K562 (cell line): ENCODE data around the gene ASB13. TPM values are rescaled to one million over a fixed set of nuclear protein-coding genes. Genes with fewer than 3 reads are reported as not detected.

ENCODE experiments used
- ATAC-seq: fragments of 200-7000 bp; cut with Tn5 transposase; 3 replicates; pipeline ENCODE4 v1.9.1; 2020; ENCODE audit warnings: moderate library complexity
- BruUV-seq: library from RNA; stranded (reverse); fragments of 400-500 nt; replicated peaks from 2 replicates; lab custom pipeline; 2021; lab: Mats Ljungman, UMichigan
- CTCF ChIA-PET: fragments of 300-600 bp; formaldehyde crosslinking; extraction: SDS; loops from one replicate; lab custom pipeline; 2021; ENCODE audit warnings: low intra/inter-chr PET ratio; lab: Yijun Ruan, JAX
- POLR2A ChIA-PET: fragments of 300-600, 350-650 bp; sonication (Branson Sonifier 250); formaldehyde crosslinking; extraction: SDS; loops from one replicate; lab custom pipeline; 2021; ENCODE audit warnings: antibody characterized with exemption, inconsistent platforms; lab: Yijun Ruan, JAX
- DNase-seq, 4 experiments: peaks; one replicate each; pipeline versions ENCODE4 v3.0.0 to v3.0.0-alpha.2; 2011 to 2018; ENCODE audit warnings: low spot score in 3 of 4, mixed read lengths in 3 of 4; ENCODE audit errors: extremely low read depth in 1 of 4
- FAIRE-seq: peaks from 2 replicates; lab custom pipeline; 2011; peaks lifted over from hg19 to GRCh38; lab: Jason Lieb, UNC
- H2AFZ ChIP-seq: 2 replicates; pipeline ENCODE4 v1.6.0; 2011; ENCODE audit warnings: low read depth, low read length, control low read depth, inconsistent platforms
- H3K27ac ChIP-seq: fragments of 200-600 bp; 3 replicates; pipeline ENCODE4 v1.8.0; 2011; ENCODE audit warnings: low read depth, mild to moderate bottlenecking, control low read depth, inconsistent platforms, low read length, moderate library complexity, mixed read lengths; ENCODE audit errors: extremely low read depth
- H3K27me3 ChIP-seq, 2 experiments: fragments of 300-600 bp in 1 of 2; 2 replicates in 1 of 2; 3 replicates in 1 of 2; pipeline versions ENCODE4 v1.6.0 to v1.8.0; 2011; ENCODE audit warnings: inconsistent platforms in 2 of 2, low read length in 2 of 2, mild to moderate bottlenecking in 1 of 2, mixed read lengths in 1 of 2, moderate library complexity in 1 of 2; ENCODE audit not compliant: control insufficient read depth in 2 of 2, insufficient read depth in 2 of 2
- H3K36me3 ChIP-seq: fragments of 300-600 bp; 3 replicates; pipeline ENCODE4 v1.8.0; 2011; ENCODE audit warnings: mild to moderate bottlenecking, low read length, inconsistent platforms; ENCODE audit not compliant: control insufficient read depth, insufficient read depth
- H3K4me1 ChIP-seq, 2 experiments: fragments of 200-600 bp in 1 of 2; replicated peaks in 1 of 2; 2 replicates in 1 of 2; 3 replicates in 1 of 2; pipeline versions ENCODE4 v1.5.1 to v1.8.0; 2011; ENCODE audit warnings: inconsistent platforms in 2 of 2, low read length in 2 of 2, mild to moderate bottlenecking in 1 of 2, mixed read lengths in 1 of 2, moderate library complexity in 1 of 2; ENCODE audit not compliant: control insufficient read depth in 2 of 2, insufficient read depth in 2 of 2
- H3K4me2 ChIP-seq: 2 replicates; pipeline ENCODE4 v1.6.1; 2011; ENCODE audit warnings: low read length, control low read depth, inconsistent platforms, mixed read lengths; ENCODE audit not compliant: insufficient read depth
- H3K4me3 ChIP-seq: fragments of 200-600 bp; sonication (generic), shearing (Covaris generic); 2 replicates; pipeline ENCODE4 v1.5.1; 2016; ENCODE audit warnings: control low read depth, inconsistent platforms
- H3K79me2 ChIP-seq: fragments of 200-600 bp; 3 replicates; pipeline ENCODE4 v1.8.0; 2011; ENCODE audit warnings: low read length, inconsistent platforms; ENCODE audit not compliant: control insufficient read depth, insufficient read depth
- H3K9ac ChIP-seq, 2 experiments: 2 replicates each; pipeline versions ENCODE4 v1.6.0 to v1.6.1; 2011; ENCODE audit warnings: low read depth in 2 of 2, low read length in 2 of 2, control low read depth in 1 of 2, inconsistent platforms in 1 of 2, mild to moderate bottlenecking in 1 of 2, mixed read lengths in 1 of 2; ENCODE audit not compliant: insufficient read depth in 1 of 2
- H3K9me1 ChIP-seq: one replicate; pipeline ENCODE4 v1.6.0; 2011; ENCODE audit warnings: inconsistent platforms, mild to moderate bottlenecking, low read length, moderate library complexity; ENCODE audit not compliant: control insufficient read depth, insufficient read depth
- H3K9me3 ChIP-seq: replicated peaks from 2 replicates; pipeline ENCODE4 v1.5.1; 2011; ENCODE audit warnings: low read depth, low read length, inconsistent platforms; ENCODE audit not compliant: control insufficient read depth, insufficient read depth
- H4K20me1 ChIP-seq: replicated peaks from 2 replicates; pipeline ENCODE4 v1.6.1; 2011; ENCODE audit warnings: low read length, inconsistent platforms, mixed read lengths; ENCODE audit not compliant: control insufficient read depth, insufficient read depth
- BRF2 ChIP-seq: IDR thresholded peaks from 3 replicates; pipeline ENCODE4 v1.6.1; 2011; ENCODE audit warnings: borderline replicate concordance, mild to moderate bottlenecking; ENCODE audit not compliant: insufficient read length, insufficient read depth
- CCAR2 ChIP-seq: fragments of 200-400 bp; formaldehyde crosslinking; IDR thresholded peaks from 2 replicates; pipeline ENCODE4 v1.6.1; 2017; ENCODE audit warnings: mild to moderate bottlenecking, low read depth, low read length
- E2F6 ChIP-seq, 2 experiments: IDR thresholded peaks; 2 replicates each; pipeline ENCODE4 v1.6.1; 2011; ENCODE audit warnings: borderline replicate concordance in 1 of 2, control low read depth in 1 of 2, low read depth in 1 of 2, low read length in 1 of 2, mild to moderate bottlenecking in 1 of 2, mixed read lengths in 1 of 2, moderate library complexity in 1 of 2; ENCODE audit not compliant: insufficient read depth in 1 of 2, insufficient read length in 1 of 2, poor library complexity in 1 of 2, severe bottlenecking in 1 of 2; ENCODE audit errors: extremely low read depth in 1 of 2
- GMEB1 ChIP-seq: fragments of 250-450 bp; sonication (Bioruptor Pico); IDR thresholded peaks from 2 replicates; pipeline ENCODE4 v1.4.0; 2020; ENCODE audit warnings: mild to moderate bottlenecking
- HNRNPLL ChIP-seq: fragments of 200-400 bp; formaldehyde crosslinking; IDR thresholded peaks from 2 replicates; pipeline ENCODE4 v1.6.1; 2017; ENCODE audit warnings: low read length, low read depth, mild to moderate bottlenecking; ENCODE audit not compliant: poor library complexity, severe bottlenecking
- L3MBTL2 ChIP-seq: fragments of 450-650 bp; IDR thresholded peaks from 2 replicates; pipeline ENCODE4 v1.6.1; 2016; ENCODE audit warnings: mild to moderate bottlenecking, moderate library complexity
- MBD1 ChIP-seq: fragments of 250-450 bp; sonication (Bioruptor Pico); IDR thresholded peaks from 2 replicates; pipeline ENCODE4 v1.8.0; 2022; ENCODE audit warnings: inconsistent platforms
- NRF1 ChIP-seq, 2 experiments: fragments of 450-650 bp; IDR thresholded peaks in 1 of 2; conservative IDR thresholded peaks in 1 of 2; 2 replicates each; pipeline ENCODE4 v1.6.1; 2014; ENCODE audit warnings: mild to moderate bottlenecking in 2 of 2
- STAT6 ChIP-seq: sonication (generic); formaldehyde crosslinking; IDR thresholded peaks from 2 replicates; pipeline ENCODE4 v1.8.1; 2023; ENCODE audit warnings: mild to moderate bottlenecking, missing genetic modification reagents
- WGBS: fragments of 100-300 bp; shearing (Covaris generic); methylation state at CpG from one replicate; pipeline ENCODE4 v1.1.6; 2016; ENCODE audit warnings: low coverage, mixed read lengths; ENCODE audit not compliant: insufficient coverage; ENCODE audit errors: missing lambda C conversion rate; 5-methylcytosine and 5-hydroxymethylcytosine counted together
- in situ Hi-C: fragments of 300-500 bp; cut with MboI; formaldehyde crosslinking; loops from 4 replicates; pipeline ENCODE4 v1.15.0; 2018; ENCODE audit warnings: inconsistent platforms, mixed read lengths
- intact Hi-C: fragments of 100-400 bp; cut with micrococcal nuclease; formaldehyde crosslinking; loops from 2 replicates; pipeline ENCODE4 v1.14.2; 2022
- polyA plus RNA-seq, 8 experiments: library from polyadenylated mRNA; depleted of rRNA in 4 of 8; stranded (reverse) in 5 of 8; unstranded in 3 of 8; fragments of >200 nt; fragmentation: Nextera tagmentation in 2 of 8; fragmentation: Illumina TruSeq in 1 of 8; extraction: Ambion mirVana in 2 of 8; extraction: Trizol in 1 of 8; gene quantifications; 2 replicates each; pipeline versions ENCODE4 v1.2.1 to v1.2.3, GENCODE V29; 2011 to 2014; ENCODE audit warnings: inconsistent platforms in 1 of 8, missing spikeins in 1 of 8
- total RNA-seq, 7 experiments: library from RNA; depleted of rRNA in 6 of 7; stranded (reverse); fragments of >200 nt in 6 of 7; fragmentation: Illumina TruSeq in 2 of 7; extraction: Trizol in 2 of 7; gene quantifications; 2 replicates each; pipeline versions ENCODE4 v1.2.1 to v1.2.3, GENCODE V29; 2011 to 2021; ENCODE audit warnings: low replicate concordance in 1 of 7

Gene ASB13
- total and polyA plus RNA-seq, 9 of the 15 experiments (the other 6 are each of a cell fraction or from before 2014, with no cell fraction given) = 5.2 to 28.8 (median 16.9) TPM

- peaks cover 9% of the 10 kb centered on the region; the same call in 2 of the 3 replicates for H3K36me3 ChIP-seq
- H3K27ac ChIP-seq = peak within 1 kb of the TSS; percentile 96
- 7% methylated on average over 31 of the region's 54 CpGs for WGBS
- peak within 1 kb of the TSS; percentile 92 for H3K4me3 ChIP-seq
- intact Hi-C loops = loop anchor here (1.0 kb wide), 1 partner anchor 54 kb away; no protein-coding TSS in a partner anchor
- H3K9me3 ChIP-seq = peaks cover 5% of the 10 kb centered on the region
- peaks cover 18 to 22% of the 10 kb centered on the region in 2 experiments; a peak in 4 of 5 replicates for H3K4me1 ChIP-seq
- ChIA-PET CTCF (interaction anchor here (0.6 to 0.9 kb wide), 4 partner anchors 189 to 364 kb away, joined by 3 to 4 read pairs (median 3); no protein-coding TSS in a partner anchor), POLR2A (interaction anchor here (0.6 to 1.8 kb wide), 9 partner anchors 9 to 938 kb away, joined by 3 to 7 read pairs (median 4); partner anchors contain the start of genes ANKRD16 and FBH1)
- FAIRE-seq (peak; percentile 94), ATAC-seq (peak; percentile 83), DNase-seq (peak; percentile 90 to 99 (median 94))
- peak within 1 kb of the TSS; percentile 93 for H2AFZ ChIP-seq
- peak within 1 kb of the TSS; percentile 89 to 97 for H3K9ac ChIP-seq
- H3K4me2 ChIP-seq = peak within 1 kb of the TSS; percentile 85
- BruUV-seq = TSS peak; percentile 83
- peaks cover 48% of the 10 kb centered on the region for H3K79me2 ChIP-seq
- in situ Hi-C loops = no loop called here
- peaks cover 10% of the 10 kb centered on the region; the same call in 1 of the 2 replicates for H4K20me1 ChIP-seq
- H3K27me3 ChIP-seq = no peaks in the 10 kb centered on the region
- H3K9me1 ChIP-seq = no peaks in the 10 kb centered on the region
- TF ChIP-seq GMEB1 (CRISPR knock-in tag) (peak; percentile 70), HNRNPLL (peak; percentile 70), L3MBTL2 (peak; percentile 100), STAT6 (CRISPR knock-in tag) (no peak), CCAR2 (no peak), MBD1 (CRISPR knock-in tag) (peak; percentile 67), NRF1 (conservative IDR thresholded peaks at IDR 0.05 in 1 of 2, IDR thresholded peaks at IDR 0.05 in 1 of 2) (peak; percentile 99), BRF2 (no peak), E2F6 (IDR thresholded peaks at IDR 0.05; ENCODE audit: borderline replicate concordance in 1 of 2, extremely low read depth in 1 of 2, insufficient read depth in 1 of 2, insufficient read length in 1 of 2, low read depth in 1 of 2, low read length in 1 of 2, poor library complexity in 1 of 2, severe bottlenecking in 1 of 2) (peak; percentile 100)
Observed at GRCh38 chr10:5684318-5684970, 18.0 kb upstream of the ASB13 start, which contains the start of gene TASOR2. TSS of gene TASOR2 (plus strand) at chr10:5684838. CDS start at chr10:5720643, 35,805 bp downstream.
